Colon (tissue), 2 donors: ENCODE measurements around the gene PTGR2.
"Not testable (repeated sequence)": the region's sequence is repeated elsewhere in the genome, so short reads cannot be mapped to it uniquely, and the experiment has no call there.

ENCODE experiments used
- FAIRE-seq: peaks from 2 replicates; lab custom pipeline; 2012; peaks lifted over from hg19 to GRCh38; lab: Jason Lieb, UNC
- donor health status: control.
- donor health status: control.

The PTGR2 gene

DNA sequence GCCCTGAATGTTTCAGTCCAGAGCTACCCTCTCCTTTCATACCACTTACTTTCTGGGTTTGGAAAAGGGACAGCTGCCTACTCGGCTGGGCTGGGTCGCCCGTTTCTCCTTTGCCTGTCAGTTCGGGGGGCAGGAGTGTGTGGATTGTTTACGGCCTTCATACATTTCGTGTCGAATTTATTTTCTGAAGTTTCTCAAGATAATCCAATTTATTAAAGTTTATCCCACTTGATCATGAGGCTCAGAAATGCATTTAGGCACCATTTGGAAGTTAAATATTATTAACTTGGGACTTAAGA, 35.6 kb downstream of the PTGR2 start:
- FAIRE-seq: no peak

DNA sequence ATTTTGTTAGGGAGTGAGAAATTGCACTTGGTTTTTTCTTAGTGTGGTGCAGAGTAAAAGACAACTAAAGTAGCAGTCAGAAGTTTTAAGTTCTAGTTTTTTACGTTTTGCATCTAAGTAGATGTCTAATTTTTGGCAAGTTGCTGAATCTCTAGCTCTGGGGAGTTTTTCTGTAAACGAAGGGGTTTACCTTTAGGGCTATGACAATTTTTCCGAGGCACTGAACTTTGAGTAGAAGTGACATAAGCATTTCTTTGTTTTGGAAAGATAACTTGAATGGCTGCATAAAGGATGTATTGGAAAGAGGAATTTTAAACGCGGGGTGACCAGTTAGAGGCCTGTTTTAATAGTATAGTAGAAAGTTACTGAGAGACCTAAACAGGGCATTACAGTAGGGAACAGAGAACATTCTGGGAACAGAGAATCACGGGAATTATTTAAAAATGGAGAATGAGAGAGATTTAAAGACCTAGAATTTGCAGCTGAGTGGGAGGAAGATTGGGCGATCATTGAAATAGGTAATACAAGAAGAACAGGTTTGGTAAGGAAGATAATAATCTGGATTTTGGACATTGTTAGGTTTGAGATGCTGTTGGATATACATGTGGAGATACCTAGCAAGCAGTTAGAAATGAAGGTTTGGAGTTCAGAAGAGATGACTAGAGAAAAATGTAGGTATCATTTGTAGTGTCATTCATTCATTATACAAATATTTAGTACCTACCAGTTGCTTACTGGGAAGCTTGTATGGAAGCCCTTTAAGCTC, 36.2 kb downstream of the PTGR2 start:
- FAIRE-seq: no peak

GRCh38 chr14:73888460-73888725, 36.8 kb downstream of the PTGR2 start:
- FAIRE-seq: no peak

- FAIRE-seq: no peak
Observed at GRCh38 chr14:73888971-73889370, 37.3 kb downstream of the PTGR2 start.

- FAIRE-seq: no peak
Observed at GRCh38 chr14:73889376-73889775, 37.7 kb downstream of the PTGR2 start.

GRCh38 chr14:73894180-73894687, 42.6 kb downstream of the PTGR2 start:
- FAIRE-seq: not testable (repeated sequence)

GRCh38 chr14:73895939-73896338, 44.3 kb downstream of the PTGR2 start:
- FAIRE-seq: no peak

DNA sequence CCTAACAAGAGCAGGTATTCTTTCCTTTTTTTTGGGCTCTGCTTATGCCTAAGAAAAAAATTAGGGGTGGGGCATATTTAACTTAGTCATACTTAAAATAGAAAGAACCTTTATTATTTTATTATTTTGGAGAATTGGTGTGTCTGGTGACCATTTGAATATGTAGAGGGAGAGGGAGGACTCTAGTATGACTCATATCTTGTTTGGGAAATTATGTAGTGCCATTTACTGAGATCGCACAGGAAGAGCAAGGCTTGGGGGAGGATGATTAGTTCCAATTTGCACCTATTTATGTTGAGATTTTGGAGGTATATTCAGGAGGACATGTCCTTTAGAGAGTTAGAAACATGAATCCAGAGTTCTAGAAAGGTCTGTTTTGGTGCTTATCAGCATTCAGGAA, 44.9 kb downstream of the PTGR2 start:
- FAIRE-seq: no peak

DNA sequence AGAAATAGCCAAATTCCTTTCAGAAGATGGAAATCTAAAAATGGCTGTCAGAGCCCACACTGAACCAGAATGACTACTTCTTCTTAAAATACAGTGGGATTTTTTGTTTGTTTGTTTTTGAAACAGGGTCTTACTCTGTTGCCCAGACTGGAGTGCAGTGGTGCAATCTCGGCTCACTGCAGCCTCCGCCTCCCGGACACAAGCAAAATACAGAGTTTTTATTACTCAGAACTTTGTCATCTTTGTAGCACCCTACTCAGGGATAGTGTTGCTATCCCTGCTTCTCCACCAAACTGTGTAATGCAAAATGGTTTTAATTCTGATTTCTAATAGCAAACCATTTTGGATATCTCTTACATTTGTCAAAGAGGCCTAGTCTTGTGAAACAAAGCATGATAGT, 51.4 kb downstream of the PTGR2 start:
- no peak for FAIRE-seq

DNA sequence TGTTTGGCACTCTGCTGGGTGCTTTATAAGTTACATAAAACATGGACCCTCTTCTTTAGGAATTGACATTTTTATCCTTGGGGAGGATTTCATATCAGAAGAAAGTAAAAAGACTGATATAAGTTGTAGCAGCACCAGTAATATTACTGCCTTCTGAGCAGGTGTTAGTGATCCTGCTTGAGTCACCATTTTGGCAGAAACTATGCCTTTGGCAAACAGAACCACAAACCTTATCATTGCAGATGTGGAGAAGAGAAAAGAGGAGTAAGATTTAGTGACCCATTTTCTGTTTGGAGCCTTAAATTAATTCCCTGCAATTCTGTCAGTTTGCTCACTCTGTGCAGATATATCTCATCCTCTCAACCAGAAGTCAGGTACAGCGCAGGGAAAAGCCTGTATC, 58.0 kb downstream of the PTGR2 start:
- no peak for FAIRE-seq

- FAIRE-seq: no peak
Observed at GRCh38 chr14:73913256-73913655, 61.6 kb downstream of the PTGR2 start.

GRCh38 chr14:73916324-73916723, 64.7 kb downstream of the PTGR2 start:
- no peak for FAIRE-seq

DNA sequence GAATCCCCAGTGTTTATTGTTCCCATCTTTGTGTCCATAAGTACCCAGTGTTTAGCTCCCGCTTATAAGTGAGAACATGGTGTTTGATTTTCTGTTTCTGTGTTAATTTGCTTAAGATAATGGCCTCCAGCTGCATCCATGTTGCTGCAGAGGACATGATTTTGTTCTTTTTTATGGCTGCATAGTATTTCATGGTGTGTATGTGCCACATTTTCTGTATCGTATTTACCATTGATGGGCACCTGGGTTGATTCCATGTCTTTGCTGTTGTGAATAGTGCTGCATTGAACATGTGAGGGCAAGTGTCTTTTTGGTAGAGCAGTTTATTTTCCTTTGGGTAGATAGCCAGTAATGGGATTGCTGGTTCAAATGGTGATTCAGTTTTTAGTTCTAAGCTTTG, 67.8 kb downstream of the PTGR2 start:
- FAIRE-seq: not testable (repeated sequence)

- no peak for FAIRE-seq
Observed at GRCh38 chr14:73924337-73924736, 72.7 kb downstream of the PTGR2 start.
